Chondrocyte (in vitro differentiated cells): ENCODE measurements around the gene SLC35A4. TPM values are rescaled to one million over a fixed set of nuclear protein-coding genes. Genes with fewer than 3 reads are reported as not detected.

Experiments used
- DNase-seq: peaks from one replicate; pipeline ENCODE4 v3.0.0; 2021; ENCODE audit warnings: mixed read lengths, low spot score
- H3K27ac Mint-ChIP-seq: one replicate; pipeline ENCODE4 v1.8.0; 2021; ENCODE audit warnings: mild to moderate bottlenecking, moderate library complexity, mixed read lengths; ENCODE audit not compliant: unreplicated experiment
- H3K27me3 Mint-ChIP-seq: 2 replicates; pipeline ENCODE4 v1.8.0; 2021; ENCODE audit warnings: low read depth, mixed read lengths
- H3K36me3 Mint-ChIP-seq: 2 replicates; pipeline ENCODE4 v1.8.0; 2021; ENCODE audit warnings: low read depth, mixed read lengths
- H3K4me1 Mint-ChIP-seq: 2 replicates; pipeline ENCODE4 v1.8.0; 2021; ENCODE audit warnings: low read depth, mild to moderate bottlenecking, mixed read lengths
- H3K4me3 Mint-ChIP-seq: one replicate; pipeline ENCODE4 v1.8.0; 2021; ENCODE audit warnings: mild to moderate bottlenecking, moderate library complexity, mixed read lengths; ENCODE audit not compliant: unreplicated experiment
- H3K9me3 Mint-ChIP-seq: 2 replicates; pipeline ENCODE4 v1.8.0; 2021; ENCODE audit warnings: low read depth, mixed read lengths
- CTCF ChIP-seq: fragments of 200-600 bp; sonication (generic); IDR thresholded peaks from 2 replicates; pipeline ENCODE4 v1.5.0; 2021; ENCODE audit warnings: antibody characterized with exemption, mild to moderate bottlenecking, moderate library complexity
- total RNA-seq: library from RNA; stranded (reverse); gene quantifications from 3 replicates; pipeline ENCODE4 v1.2.1, GENCODE V29; 2021

The SLC35A4 gene
- total RNA-seq, 1 donor from 2014 or later = 79.2 TPM

- H3K36me3 Mint-ChIP-seq = peaks cover 13% of the 10 kb centered on the region
- no peaks in the 10 kb centered on the region for H3K27me3 Mint-ChIP-seq
- no peak for DNase-seq
- H3K4me3 Mint-ChIP-seq = no peak overlapping the region
- H3K4me1 Mint-ChIP-seq = peaks cover 38% of the 10 kb centered on the region
- no peak for TF ChIP-seq CTCF
- no peaks in the 10 kb centered on the region for H3K9me3 Mint-ChIP-seq
- no peak overlapping the region for H3K27ac Mint-ChIP-seq
Measured at GRCh38 chr5:140545606-140546005, 19.0 kb upstream of the SLC35A4 start.

- Mint-ChIP-seq H3K36me3 (peaks cover 19% of the 10 kb centered on the region), H3K27me3 (no peaks in the 10 kb centered on the region), H3K4me3 (peak overlapping the region; percentile 67), H3K27ac (peak overlapping the region; percentile 97), H3K4me1 (peaks cover 38% of the 10 kb centered on the region), H3K9me3 (no peaks in the 10 kb centered on the region)
- TF ChIP-seq CTCF = no peak
- no peak for DNase-seq
Measured at GRCh38 chr5:140546851-140547507, 17.6 kb upstream of the SLC35A4 start.

GRCh38 chr5:140547508-140548299, 16.9 kb upstream of the SLC35A4 start, which contains the start of gene EIF4EBP3:
Gene EIF4EBP3, plus strand, starts transcription at chr5:140547662. Its CDS starts 76 bp downstream, at chr5:140547738.
- TF ChIP-seq CTCF = peak; percentile 77
- peaks cover 19% of the 10 kb centered on the region for H3K36me3 Mint-ChIP-seq

GRCh38 chr5:140548300-140548688, 16.3 kb upstream of the SLC35A4 start:
- no peak for DNase-seq
- peak overlapping the region; percentile 67 for H3K4me3 Mint-ChIP-seq
- H3K36me3 Mint-ChIP-seq = peaks cover 21% of the 10 kb centered on the region
- no peak for TF ChIP-seq CTCF
- no peaks in the 10 kb centered on the region for H3K27me3 Mint-ChIP-seq
- peaks cover 44% of the 10 kb centered on the region for H3K4me1 Mint-ChIP-seq
- no peaks in the 10 kb centered on the region for H3K9me3 Mint-ChIP-seq
- peak overlapping the region; percentile 97 for H3K27ac Mint-ChIP-seq

More at GRCh38 chr5:140547508-140548299, 16.9 kb upstream of the SLC35A4 start, which contains the start of gene EIF4EBP3:
- peak within 1 kb of the TSS; percentile 67 for H3K4me3 Mint-ChIP-seq
- H3K4me1 Mint-ChIP-seq = peaks cover 38% of the 10 kb centered on the region
- DNase-seq = peak; percentile 98
- peak within 1 kb of the TSS; percentile 97 for H3K27ac Mint-ChIP-seq
- H3K9me3 Mint-ChIP-seq = no peaks in the 10 kb centered on the region
- H3K27me3 Mint-ChIP-seq = no peaks in the 10 kb centered on the region

GRCh38 chr5:140548791-140549190, 15.8 kb upstream of the SLC35A4 start:
- Mint-ChIP-seq H3K9me3 (no peaks in the 10 kb centered on the region), H3K4me3 (peak overlapping the region; percentile 67), H3K36me3 (peaks cover 24% of the 10 kb centered on the region), H3K27me3 (no peaks in the 10 kb centered on the region), H3K4me1 (peaks cover 49% of the 10 kb centered on the region), H3K27ac (peak overlapping the region; percentile 97)
- TF ChIP-seq CTCF = no peak
- DNase-seq = no peak
